Right lobe of liver (tissue), 4 donors: ENCODE measurements around the gene CNPY4.

Source experiments
- CTCF ChIP-seq, 4 donors: fragments of 200-600 bp in 3 of 4; fragments of 450-650 bp in 1 of 4; IDR thresholded peaks; one replicate each; pipeline versions ENCODE4 v1.5.1 to v1.8.0; 2016 to 2022; ENCODE audit warnings: antibody characterized with exemption in 4 of 4, mild to moderate bottlenecking in 2 of 4
- POLR2A ChIP-seq: fragments of 450-650 bp; IDR thresholded peaks from one replicate; pipeline ENCODE4 v1.6.1; 2017; ENCODE audit warnings: antibody characterized with exemption, mild to moderate bottlenecking
- donor health status: DM: no; HTN: no; CAD: no.
- donor health status: DM: no; HTN: no; CAD: no.
- donor health status: DM: no; HTN: yes; CAD: no.

- no peak for TF ChIP-seq POLR2A
- no peak for TF ChIP-seq CTCF (IDR thresholded peaks at IDR 0.05)
Observed at GRCh38 chr7:100169147-100169850, 49.9 kb downstream of the CNPY4 start.
